Measurements from ENCODE around the gene ELK1.
A peak's percentile ranks its signal among the peaks of the same experiment; 100 is the strongest.
"Not testable (repeated sequence)": the region's sequence is repeated elsewhere in the genome, so short reads cannot be mapped to it uniquely, and the experiment has no call there.

ELK1 gene

GRCh38 chrX:47674776-47675175 is 24.4 kb upstream of the ELK1 start:
- no peak for TF ChIP-seq CTCF (IDR thresholded peaks at IDR 0.05; ENCODE audit: low read length, missing control alignments)
- DNase-seq (ENCODE audit: low read depth) = no peak
- no peak overlapping the region for H3K4me3 ChIP-seq (replicated peaks; ENCODE audit: low read depth, low read length)

- H3K4me3 ChIP-seq (replicated peaks; ENCODE audit: low read depth, low read length); DNase-seq (ENCODE audit: low read depth): not testable (repeated sequence)
These were observed 15.4 kb upstream of the ELK1 start for GRCh38 chrX:47665797-47666196.

DNA sequence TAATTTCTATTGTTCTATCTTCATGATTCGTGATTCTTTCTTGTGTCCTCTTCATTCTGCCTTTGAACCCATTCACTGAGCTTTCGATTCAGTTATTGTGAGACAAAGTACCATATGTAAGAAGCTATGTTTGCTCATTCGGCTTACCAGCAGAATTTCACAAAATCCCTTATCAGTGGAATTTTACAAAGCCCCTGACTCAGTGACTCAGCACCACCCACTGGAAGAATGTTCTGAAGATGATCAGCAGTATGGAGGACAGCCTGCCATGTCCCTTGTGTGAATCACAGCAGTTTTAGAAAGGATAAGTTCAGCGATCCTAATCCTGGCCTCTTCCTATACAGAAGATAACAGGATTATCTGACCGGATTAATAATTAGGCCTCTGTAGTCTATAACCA is 14.4 kb upstream of the ELK1 start:
- peak; percentile 44 for DNase-seq (ENCODE audit: low read depth)
- no peak for TF ChIP-seq CTCF (IDR thresholded peaks at IDR 0.05; ENCODE audit: low read length, missing control alignments)
- no peak overlapping the region for H3K4me3 ChIP-seq (replicated peaks; ENCODE audit: low read depth, low read length)

DNA sequence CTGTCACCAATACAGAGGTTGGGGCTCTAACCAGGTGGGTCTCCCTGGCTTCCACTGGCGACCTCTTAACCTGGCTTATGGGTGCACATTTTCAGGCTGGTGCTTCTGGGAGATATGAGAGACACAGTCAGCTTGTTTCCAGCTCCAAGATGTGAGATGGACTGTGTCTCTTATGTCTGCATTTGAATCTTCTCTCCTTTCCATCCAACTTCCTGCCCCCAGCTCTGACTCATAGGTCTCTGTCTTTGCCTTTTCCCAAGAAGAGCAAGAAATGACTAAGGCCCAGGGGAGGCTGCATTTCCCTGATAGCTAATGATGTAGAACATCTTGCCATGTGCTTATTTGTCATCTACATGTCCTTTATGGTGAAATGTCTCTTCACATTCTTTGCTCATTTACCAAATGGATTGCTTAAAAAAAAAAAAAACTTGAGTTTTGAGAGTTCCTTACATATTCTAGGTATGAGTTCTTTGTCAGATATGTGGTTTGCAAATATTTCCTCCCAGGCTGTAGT is 11.8 kb upstream of the ELK1 start:
- DNase-seq (ENCODE audit: low read depth) = peak; percentile 90
- no peak for TF ChIP-seq CTCF (IDR thresholded peaks at IDR 0.05; ENCODE audit: low read length, missing control alignments)
- H3K4me3 ChIP-seq (replicated peaks; ENCODE audit: low read depth, low read length) = no peak overlapping the region

GRCh38 chrX:47661539-47661938 is 11.2 kb upstream of the ELK1 start:
- DNase-seq (ENCODE audit: low read depth) = no peak
- TF ChIP-seq CTCF (IDR thresholded peaks at IDR 0.05; ENCODE audit: low read length, missing control alignments) = no peak

DNA sequence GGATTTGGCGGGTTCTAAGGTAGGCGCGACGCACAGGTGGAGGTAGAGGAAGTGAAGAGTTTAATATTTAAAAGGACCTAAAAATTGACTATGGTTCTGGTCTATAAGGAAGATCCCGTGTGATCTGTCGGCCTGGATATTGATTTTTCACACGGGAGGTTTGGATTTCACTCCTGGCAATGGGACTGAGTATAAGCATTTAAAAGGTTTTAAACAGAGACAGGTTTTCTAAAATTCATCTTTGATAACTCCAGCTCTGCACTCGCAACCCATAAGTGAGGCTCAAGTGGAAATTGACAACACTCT is 9.0 kb upstream of the ELK1 start:
- DNase-seq (ENCODE audit: low read depth) = no peak
- TF ChIP-seq CTCF (IDR thresholded peaks at IDR 0.05; ENCODE audit: low read length, missing control alignments) = no peak
- H3K4me3 ChIP-seq (replicated peaks; ENCODE audit: low read depth, low read length) = peak overlapping the region; percentile 71

More at GRCh38 chrX:47661539-47661938, 11.2 kb upstream of the ELK1 start:
- H3K4me3 ChIP-seq (replicated peaks; ENCODE audit: low read depth, low read length) = no peak overlapping the region

- no peak for TF ChIP-seq CTCF (IDR thresholded peaks at IDR 0.05; ENCODE audit: low read length, missing control alignments)
- peak within 1 kb of the TSS; percentile 71 for H3K4me3 ChIP-seq (replicated peaks; ENCODE audit: low read depth, low read length)
- peak; percentile 96 for DNase-seq (ENCODE audit: low read depth)
These were observed 8.5 kb upstream of the ELK1 start, which contains the start of gene UXT for GRCh38 chrX:47658684-47659420. UXT (minus strand) TSS chrX:47659180; CDS start chrX:47658927, 253 bp downstream.

Measured in fibroblast of pulmonary artery (primary cell).